Forelimb muscle (tissue), 1 donor: ENCODE data around the gene CHRNA4. TPM values are rescaled to one million over a fixed set of nuclear protein-coding genes. Genes with fewer than 3 reads are reported as not detected.
A peak's percentile ranks its signal among the peaks of the same experiment; 100 is the strongest.
"Not testable (repeated sequence)": the region's sequence is repeated elsewhere in the genome, so short reads cannot be mapped to it uniquely, and the experiment has no call there.

Experiments
- DNase-seq: peaks from one replicate; pipeline ENCODE4 v3.0.0-alpha.2; 2013; ENCODE audit warnings: low read depth
- polyA plus RNA-seq: library from polyadenylated mRNA; unstranded; fragments of 120-200 nt; gene quantifications from one replicate; pipeline ENCODE4 v1.2.1, GENCODE V29; 2013; ENCODE audit not compliant: insufficient read length

Gene CHRNA4
- polyA plus RNA-seq, 1 donor: 0.46 TPM

DNA sequence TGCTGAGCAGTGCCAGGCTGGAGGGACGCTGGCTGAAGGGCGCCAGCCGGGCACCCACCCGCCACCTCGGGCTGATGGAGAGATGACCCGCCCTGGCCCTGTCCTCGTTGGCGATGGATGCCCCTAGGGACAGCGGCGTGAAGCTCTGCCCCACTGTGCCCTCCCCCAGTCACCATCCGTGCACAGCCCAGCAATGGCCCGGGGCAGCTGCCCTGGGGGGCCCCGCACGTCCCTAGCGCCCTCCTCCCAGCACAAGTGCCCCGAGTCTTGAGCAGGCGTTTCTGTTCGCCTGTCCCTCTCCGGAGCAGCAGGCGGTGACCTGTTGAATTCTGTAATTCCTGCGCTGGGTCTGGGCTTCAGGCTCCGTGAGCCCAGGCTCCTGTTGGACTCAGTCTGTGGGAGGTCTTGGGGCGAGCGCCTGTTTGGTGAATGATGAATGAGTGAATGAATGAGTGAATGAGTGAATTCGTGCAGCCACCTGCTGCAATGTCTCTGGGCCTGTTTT, 36.8 kb upstream of the CHRNA4 start:
- DNase-seq: no peak

DNA sequence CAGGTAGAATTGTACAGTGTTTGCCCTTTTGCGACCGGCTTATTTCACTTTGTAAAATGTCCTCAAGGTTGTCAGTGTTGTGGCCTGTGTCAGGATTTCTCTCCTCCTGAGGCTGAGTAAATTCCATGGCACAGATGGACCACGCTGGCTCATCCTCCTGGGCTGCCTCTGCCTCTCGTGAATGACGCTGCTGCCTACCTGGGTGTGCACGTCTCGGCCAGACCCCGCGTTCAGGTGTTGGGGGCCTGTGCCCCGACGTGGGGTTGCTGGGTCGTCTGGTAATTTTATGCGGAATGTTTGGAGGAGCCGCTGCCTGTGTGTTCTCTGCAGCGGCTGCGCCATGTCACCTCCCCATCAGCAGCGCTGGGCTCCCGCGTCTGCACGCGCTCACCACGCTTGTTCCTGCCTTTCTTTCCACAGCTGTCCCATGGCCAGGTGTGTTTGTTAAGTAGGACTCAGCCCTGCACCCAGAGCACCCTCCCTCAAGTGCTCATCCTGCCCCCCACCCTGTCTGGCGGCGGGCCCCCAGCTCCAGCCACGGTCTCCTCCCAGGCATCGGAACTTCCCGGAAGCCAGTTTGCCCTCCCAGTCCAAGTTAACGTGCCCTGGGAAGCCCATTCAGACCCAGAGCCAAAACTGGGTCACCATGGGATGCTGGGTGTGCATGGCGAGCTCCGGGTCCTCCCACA, 36.1 kb upstream of the CHRNA4 start:
- no peak for DNase-seq

DNA sequence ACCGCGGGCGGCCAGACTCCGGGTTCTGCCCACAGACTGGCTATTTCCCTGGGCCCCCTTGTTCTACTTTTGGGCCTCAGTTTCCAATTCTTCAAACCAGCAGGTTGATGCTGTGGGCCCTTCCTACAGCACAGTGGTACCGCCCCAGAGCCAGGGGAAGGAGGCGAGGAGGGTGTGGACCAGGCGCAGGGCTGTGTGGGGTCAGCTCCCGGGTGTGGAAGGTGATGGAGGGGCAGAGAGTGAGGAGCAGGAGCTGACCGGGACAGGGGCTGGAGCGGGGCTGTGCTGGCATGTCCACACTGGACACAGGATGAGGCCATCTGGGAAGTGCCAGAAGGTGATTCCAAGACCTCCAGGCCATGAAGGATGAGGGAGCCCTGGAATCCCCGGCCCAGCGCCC, 35.2 kb upstream of the CHRNA4 start:
- no peak for DNase-seq

DNA sequence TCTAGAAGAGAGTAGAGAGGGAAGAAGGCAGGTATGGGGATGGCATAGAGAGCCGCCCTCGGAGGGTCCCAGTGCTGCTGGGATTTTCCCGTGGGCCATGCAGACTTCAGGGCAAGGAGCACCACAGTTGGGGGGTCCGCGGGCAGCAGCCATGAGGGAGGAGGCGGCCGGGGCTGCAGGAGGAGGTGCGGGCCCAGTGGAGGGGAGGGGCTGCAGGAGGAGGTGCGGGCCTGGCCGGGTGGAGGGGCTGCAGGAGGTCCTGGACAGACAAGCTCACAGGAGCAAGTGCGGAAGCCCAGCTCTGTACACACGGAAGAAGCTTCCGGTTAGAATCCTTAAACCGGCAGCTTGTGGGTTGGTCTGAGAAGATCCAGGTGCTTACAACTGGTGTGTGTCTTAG, 34.6 kb upstream of the CHRNA4 start:
- no peak for DNase-seq

DNA sequence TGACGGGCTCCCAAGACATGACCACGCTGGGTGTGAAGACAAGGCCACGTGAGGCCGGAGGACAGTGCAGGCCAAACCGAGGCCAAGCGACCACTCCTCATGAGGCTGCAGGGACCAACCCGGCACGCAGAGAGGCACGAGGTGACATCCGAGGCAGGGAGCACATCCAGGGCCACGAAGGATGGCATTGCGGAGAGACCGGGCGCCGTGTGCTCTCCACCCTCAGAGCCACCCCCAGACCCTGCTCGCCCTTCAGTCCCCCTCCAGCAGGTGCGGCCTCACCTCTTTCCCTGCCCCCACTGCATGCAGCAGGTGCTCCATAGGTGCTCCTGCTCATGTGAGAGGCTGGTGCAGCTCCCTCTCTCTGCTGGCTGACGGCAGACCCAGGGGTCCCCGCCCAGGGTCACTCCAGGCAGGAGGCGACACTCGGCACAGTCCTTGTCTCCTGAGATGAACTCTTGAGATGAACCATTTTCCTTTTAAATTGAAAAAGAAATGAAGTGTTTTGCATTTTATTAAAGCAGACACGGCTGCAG, 33.8 kb upstream of the CHRNA4 start:
- no peak for DNase-seq

DNA sequence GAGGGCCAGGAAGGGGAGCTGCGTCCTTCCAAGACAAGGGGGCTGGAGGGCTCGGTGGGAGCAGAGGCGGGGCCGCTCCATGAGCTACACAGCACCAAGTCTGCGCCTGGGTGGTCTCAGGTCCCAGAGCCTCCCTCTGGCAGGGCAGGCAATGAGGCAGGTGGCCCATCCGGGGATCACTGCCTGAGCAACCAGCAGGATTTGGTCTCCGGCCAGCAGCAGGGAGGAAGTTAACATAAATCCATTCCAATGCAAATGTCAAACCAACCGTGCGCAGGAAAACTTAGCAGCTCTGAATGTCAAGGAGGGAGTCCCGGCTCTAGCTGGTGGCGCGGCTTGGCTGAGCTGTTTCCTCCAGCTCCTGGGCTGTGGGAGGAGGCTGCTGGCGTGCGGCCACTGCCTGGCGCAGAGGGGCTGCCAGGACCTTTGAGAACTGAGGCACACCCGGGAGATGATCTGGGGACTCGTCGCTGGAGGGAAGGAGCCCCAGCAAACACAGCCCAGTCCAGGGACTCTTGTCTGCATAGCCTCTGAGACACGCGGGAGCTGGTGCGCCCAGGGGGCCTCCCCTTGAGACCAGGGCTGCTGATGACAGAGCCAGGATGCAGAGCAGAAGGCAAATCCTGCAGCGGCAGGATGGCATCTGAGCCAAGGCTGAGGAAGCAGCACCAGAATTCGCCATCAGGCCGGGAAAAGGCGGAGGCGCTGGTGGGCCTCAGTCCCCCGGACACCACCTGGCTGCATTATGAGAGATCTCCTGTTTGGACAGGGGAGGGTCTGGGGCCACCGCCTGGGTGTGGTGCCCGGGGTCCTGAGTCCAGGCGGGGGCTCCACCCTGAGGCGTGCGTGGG, 33.1 kb upstream of the CHRNA4 start:
- peak; percentile 5 for DNase-seq

DNA sequence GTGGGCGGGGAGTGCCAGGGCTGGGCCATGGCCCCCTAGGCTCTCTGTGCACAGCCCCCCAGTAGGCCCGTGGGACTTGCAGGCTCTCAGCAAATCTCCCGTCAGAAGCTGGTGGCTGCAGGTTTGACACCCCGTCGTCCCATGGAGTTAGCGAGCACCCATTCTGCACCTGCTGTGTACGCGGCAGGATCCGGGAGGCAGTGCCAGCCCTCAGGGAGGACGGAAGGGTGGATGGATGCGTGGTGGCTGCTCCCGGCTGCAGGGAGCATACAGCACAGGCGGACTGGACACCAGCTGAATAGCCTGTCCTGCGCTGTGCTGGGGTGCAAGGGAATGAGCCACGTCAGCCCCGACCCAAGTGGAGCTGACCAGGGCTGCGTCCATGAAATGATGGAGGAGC, 32.4 kb upstream of the CHRNA4 start:
- no peak for DNase-seq

DNA sequence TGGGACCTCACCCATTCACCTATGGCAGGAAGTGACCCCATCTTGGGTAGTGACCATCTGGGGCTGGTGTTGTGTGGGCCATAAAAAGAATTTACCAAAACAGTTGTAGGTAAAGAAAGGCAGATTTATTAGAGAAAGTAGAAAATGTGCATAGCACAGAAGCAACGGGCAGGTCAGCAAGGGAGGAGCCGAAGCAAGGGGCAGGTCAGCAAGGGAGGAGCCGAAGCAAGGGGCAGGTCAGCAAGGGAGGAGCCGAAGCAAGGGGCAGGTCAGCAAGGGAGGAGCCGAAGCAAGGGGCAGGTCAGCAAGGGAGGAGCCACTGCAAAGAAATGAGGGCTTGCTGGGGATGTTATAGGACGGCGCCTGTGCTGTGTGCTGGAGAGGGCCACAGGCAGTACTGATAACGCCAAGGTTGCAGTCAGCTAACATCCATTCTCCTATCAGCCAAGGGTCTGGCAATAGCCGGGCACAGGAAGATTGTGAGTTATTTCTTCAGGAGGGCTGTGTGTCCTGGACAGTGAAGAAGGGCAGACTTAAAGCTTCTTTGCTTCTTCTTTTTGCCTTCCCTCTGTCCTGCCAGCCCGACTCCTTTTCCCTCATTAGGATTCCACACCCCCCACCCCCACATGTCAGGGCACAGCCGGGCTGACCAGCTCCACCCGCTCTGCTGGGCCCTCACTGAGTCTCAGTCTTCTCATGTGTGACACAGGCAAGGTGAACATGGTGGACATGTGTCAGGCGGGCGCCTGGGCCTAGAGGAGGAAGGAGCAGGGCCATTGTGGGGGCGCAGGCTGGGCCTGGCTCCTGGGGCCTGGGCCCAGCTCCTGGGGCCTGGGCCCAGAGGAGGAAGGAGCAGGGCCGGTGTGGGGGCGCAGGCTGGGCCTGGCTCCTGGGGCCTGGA, 31.6 kb upstream of the CHRNA4 start:
- no peak for DNase-seq

DNA sequence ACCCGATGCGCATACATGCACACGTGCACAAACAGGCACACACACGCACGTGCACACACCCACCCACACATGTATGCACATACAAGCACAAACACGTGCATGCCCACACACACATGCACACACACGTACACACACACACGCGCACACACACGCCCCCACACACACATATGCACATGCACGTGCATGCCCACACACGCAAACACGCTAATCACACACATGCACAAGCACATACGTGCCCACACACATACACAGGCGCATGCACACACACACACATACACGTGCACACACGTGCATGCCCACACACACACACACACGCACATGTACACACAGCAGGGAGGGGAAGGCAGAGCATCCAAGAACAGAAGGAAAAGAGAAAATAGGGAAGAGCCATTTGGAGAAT, 26.8 kb upstream of the CHRNA4 start:
- DNase-seq: no peak

DNA sequence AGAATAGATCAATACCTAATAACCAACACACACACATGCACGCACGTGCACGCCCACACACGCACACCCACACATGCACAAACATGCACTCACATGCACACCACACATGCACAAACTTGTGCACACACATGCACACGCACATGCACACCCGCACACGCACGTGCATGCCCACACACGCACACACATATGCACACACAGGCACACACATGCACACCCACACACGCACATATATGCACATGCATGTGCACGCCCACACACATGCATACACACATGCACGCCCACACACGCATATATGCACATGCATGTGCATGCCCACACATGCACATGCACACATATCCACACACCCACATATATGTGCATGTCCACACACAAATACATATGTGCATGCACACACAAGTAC, 26.2 kb upstream of the CHRNA4 start:
- DNase-seq: no peak

DNA sequence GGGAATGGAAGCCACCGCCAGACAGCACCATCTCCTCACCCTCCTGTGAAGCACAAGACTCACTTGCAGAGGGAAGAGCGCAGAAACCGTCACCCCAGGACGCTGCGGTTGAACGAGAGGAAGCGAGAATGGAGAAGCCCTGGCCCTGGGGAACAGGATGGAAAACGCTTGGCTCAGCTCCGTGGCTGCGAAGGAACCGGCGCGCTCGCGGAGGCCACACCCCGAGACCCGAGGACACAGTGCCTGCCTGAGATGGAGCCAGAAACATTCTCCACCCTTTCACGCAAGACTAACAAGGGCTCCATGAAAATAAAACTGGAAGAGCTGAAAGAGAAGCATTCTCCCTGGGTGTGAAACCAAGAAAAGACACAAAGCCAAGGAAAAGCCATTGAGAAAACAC, 25.3 kb upstream of the CHRNA4 start:
- DNase-seq: no peak

DNA sequence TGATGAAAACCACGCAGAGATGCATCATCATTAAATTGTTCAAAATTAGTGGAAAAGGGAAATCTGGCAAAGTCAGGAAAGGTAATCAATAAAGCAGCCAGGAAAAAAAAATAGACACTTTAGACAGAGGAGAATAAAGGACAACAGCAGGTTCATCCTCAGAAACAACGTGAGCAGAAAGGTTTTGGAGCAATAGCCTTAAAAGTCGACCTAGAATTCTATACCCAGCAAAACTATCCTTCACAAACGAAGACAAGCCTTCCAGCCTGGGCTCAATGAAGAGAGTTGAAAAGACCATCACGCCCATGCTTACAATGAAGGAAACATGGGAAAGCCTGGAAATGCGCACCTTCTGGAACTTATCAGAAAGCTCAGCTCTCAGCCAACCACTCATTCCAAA, 24.7 kb upstream of the CHRNA4 start:
- DNase-seq: no peak

DNA sequence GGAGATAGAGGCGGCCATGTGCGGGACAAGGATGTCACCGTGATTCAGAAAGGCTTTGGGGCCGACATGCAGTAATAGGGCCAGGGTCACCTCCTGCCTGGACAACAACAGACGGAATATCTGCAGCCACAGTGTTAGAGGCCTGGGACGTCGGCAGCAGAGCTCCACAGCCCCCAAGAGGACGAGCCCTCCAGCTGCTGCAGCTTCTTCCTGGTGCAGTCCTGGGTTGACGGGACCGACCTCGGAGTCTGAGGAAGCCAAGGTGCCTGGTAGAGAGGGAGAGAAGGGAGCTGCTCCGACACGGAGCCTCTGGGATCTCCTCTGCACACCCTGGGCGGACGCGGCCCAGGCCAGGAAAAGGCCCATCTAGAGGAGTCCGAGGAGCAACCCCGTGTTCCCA, 23.2 kb upstream of the CHRNA4 start:
- DNase-seq: no peak

DNA sequence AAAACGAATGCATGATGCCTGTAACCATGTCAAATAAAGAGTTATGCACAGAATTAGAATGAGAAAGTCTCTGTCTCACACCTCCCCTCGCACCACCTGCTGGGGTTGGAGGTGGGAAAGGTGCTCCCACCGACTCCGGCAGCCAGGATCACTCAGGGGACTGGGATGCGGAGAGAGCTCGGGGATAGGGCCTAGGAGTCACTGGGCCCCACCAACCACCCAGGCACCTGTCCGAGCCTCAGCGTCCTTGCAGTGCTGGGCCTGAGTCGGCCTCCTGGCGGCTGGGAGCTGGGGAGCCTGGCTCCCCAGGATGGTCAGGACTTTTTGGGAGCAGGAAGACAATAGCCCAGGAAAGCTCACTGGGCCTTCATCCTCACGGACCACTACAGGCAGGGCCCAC, 22.4 kb upstream of the CHRNA4 start:
- DNase-seq: no peak

DNA sequence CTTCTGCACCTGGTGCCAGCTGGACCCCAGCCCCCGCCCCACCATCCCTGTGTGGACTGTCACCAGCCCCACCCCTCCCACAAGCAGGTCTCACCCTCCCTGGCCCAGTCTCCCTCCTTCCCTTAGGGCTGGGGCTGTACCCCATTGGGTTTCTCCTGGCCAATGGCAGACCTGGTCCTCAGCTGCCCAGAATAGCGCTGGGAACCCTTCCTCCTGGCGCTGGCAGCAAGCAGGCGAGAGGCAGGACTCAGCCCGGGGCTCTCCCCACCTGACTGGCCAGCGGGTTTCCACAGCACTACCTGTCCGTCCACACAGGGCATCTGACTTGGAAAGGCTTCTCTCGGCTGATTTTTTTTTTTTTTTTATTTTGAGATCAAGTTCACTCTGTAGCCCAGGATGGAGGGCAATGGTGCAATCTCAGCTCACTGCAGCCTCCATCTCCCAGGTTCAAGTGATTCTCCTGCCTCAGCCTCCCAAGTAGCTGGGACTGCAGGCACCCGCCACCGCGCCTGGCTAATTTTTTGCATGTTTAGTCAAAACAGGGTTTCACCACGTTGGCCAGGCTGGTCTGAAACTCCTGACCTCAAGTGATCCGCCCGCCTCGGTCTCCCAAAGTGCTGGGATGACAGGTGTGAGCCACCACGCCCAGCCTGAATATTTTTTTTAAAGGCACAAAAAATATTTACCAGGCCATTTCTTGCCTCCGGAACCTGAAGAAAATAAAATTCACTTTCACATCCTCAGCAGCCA, 21.6 kb upstream of the CHRNA4 start:
- DNase-seq: no peak

DNA sequence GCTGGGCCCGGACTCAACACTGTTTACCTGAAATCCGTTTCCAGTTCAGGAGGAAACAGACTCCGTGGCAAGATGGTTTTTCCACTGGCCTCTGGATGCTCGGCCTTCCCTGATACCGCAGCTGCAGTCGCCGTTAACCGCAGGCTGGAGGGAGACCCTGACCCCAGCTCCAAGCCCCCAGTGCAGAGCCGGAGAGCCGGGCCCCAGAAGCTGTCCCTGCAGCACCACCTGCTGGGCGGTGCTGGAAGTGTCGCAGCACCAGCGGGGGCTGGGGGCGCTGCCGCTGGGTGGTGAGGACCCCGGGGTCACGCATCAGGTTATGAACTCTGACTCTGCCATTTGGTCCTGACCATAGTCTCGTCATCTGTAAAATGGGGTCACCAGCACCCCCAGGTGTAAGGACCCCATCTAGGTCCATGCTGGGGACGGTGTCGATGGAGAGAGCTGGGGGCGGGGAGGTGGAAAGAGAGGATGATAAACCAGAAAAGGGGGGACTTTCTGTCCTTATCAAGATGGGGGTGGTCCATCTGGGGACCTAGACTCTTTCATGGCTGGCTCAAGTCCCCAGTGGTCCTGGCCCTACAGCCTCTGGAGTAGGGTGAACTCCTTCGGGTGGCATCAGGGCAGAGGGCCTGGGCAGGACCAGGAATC, 20.8 kb upstream of the CHRNA4 start:
- DNase-seq: no peak

DNA sequence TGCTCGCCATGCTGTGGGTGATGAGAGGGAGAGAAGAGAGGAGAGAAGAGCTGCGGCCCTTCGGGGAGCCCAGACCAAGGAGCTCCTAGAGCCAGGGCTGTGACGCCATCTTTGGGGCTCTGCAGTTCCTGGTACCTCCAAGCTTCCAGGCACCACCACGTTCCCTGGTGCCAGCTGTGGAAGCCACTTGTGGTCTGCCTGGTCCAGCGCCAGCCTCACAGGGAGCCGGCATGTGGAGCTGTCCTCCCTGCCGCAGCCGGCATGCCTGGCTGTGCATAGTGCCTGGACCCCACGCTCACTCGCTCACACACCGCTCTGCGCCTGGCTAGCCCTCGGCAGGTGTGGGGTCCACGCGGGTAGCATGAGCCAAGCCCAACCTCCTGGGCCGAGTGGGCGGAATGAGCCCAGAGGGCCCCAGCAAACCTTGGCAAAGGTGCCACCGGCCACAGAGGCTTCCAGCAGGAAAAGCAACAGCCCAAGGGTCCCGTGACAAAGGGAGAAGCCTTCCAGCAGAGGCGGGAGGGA, 19.3 kb upstream of the CHRNA4 start:
- DNase-seq: no peak

DNA sequence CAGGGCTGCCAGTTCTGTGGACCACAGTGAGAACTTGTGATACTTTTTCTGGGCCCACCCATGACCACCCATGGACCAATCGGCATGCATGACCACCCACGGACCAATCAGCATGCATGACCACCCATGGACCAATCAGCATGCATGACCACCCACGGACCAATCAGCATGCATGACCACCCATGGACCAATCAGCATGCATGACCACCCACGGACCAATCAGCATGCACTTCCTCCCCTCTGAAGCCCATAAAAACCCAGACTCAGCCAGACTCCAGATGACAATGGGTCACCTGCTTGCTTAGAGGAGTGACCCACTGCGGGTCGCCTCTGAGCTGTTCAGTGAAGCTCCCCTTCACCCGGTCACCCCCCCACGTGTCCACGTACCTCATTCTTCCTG, 18.7 kb upstream of the CHRNA4 start:
- not testable (repeated sequence) for DNase-seq

DNA sequence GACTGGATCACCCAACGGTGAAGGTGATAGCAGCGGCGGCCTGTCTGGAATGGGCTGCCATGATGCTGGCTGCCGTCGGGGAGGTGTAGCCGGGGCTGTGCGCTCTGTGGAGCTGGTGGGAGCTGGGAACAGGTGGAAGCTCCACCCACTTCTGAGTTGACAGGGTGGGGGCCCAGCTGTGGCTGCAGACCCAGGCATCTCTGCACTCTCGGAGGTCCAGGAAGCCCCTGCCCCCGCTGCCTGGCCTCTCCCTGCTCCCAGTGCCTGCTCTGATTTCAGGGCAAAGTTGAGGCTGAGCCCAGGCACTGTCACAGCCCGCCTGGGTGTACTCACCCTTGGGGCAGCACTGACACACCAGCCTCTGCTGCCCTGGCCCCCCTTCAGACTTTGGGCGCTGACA, 18.1 kb upstream of the CHRNA4 start:
- DNase-seq: no peak

DNA sequence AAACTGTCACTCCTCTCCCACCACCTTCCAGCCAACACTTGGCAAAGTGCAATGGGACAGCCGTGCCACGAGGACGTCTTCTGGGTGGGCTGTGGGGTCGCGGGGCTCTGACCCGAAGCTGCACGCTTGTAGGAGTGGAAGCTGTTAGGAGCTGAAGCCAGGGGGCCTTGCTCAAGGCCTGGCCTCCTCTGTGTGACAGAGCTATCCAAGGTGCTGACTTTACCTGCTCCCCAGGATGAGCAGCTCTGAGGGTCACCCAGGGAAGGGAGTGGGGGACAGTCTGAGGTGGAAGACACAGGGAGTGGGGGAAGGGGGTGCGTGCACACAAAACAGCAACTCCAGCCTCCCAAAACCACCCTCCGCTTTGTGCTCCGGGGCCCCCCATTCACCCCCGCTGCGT, 17.5 kb upstream of the CHRNA4 start:
- no peak for DNase-seq
